Mesenchymal stem cell (in vitro differentiated cells and primary cell): ENCODE measurements around the gene ASF1B.

Experiments
- DNase-seq: peaks from one replicate; pipeline ENCODE4 v3.0.0-alpha.2; 2013
- H2AFZ ChIP-seq: one replicate; pipeline ENCODE4 v1.6.1; 2013; ENCODE audit warnings: low read depth, mild to moderate bottlenecking, control low read depth, inconsistent platforms, low read length, moderate library complexity
- H2AK5ac ChIP-seq: 2 replicates; pipeline ENCODE4 v1.6.1; 2013; ENCODE audit warnings: low read length, moderate library complexity, mild to moderate bottlenecking, inconsistent platforms; ENCODE audit not compliant: severe bottlenecking
- H2BK120ac ChIP-seq: one replicate; pipeline ENCODE4 v1.6.1; 2013; ENCODE audit warnings: low read depth, mild to moderate bottlenecking, inconsistent platforms, low read length, moderate library complexity
- H2BK12ac ChIP-seq, 2 experiments: one replicate each; pipeline ENCODE4 v1.6.1; 2013; ENCODE audit warnings: inconsistent platforms in 2 of 2, low read length in 2 of 2, mild to moderate bottlenecking in 2 of 2, moderate library complexity in 2 of 2, control low read depth in 1 of 2
- H2BK15ac ChIP-seq: one replicate; pipeline ENCODE4 v1.6.1; 2013; ENCODE audit warnings: mild to moderate bottlenecking, low read depth, inconsistent platforms; ENCODE audit not compliant: poor library complexity, severe bottlenecking
- H2BK5ac ChIP-seq: 2 replicates; pipeline ENCODE4 v1.6.1; 2013; ENCODE audit warnings: low read depth, mild to moderate bottlenecking, low read length, control low read depth, inconsistent platforms; ENCODE audit not compliant: poor library complexity, severe bottlenecking
- H3K14ac ChIP-seq, 2 experiments: one replicate each; pipeline ENCODE4 v1.6.1; 2013; ENCODE audit warnings: inconsistent platforms in 2 of 2, low read length in 2 of 2, control low read depth in 1 of 2, mild to moderate bottlenecking in 1 of 2, moderate library complexity in 1 of 2
- H3K18ac ChIP-seq, 2 experiments: one replicate each; pipeline ENCODE4 v1.6.1; 2013; ENCODE audit warnings: inconsistent platforms in 2 of 2, low read length in 2 of 2, control low read depth in 1 of 2, low read depth in 1 of 2, mild to moderate bottlenecking in 1 of 2
- H3K23ac ChIP-seq, 2 experiments: one replicate each; pipeline ENCODE4 v1.6.1; 2013; ENCODE audit warnings: inconsistent platforms in 2 of 2, low read length in 2 of 2, mild to moderate bottlenecking in 2 of 2, moderate library complexity in 2 of 2, control low read depth in 1 of 2
- H3K27ac ChIP-seq: 2 replicates; pipeline ENCODE4 v1.5.1; 2013; ENCODE audit warnings: mild to moderate bottlenecking, moderate library complexity, low read length, control low read depth, inconsistent platforms; ENCODE audit not compliant: poor library complexity, severe bottlenecking
- H3K27me3 ChIP-seq, 2 experiments: 2 replicates each; pipeline versions ENCODE4 v1.6.1 to v1.7.0; 2013; ENCODE audit warnings: low read length in 2 of 2, mild to moderate bottlenecking in 2 of 2, moderate library complexity in 2 of 2, control low read depth in 1 of 2, inconsistent platforms in 1 of 2; ENCODE audit not compliant: control insufficient read depth in 1 of 2, insufficient read depth in 1 of 2
- H3K36me3 ChIP-seq, 2 experiments: 2 replicates each; pipeline versions ENCODE4 v1.6.1 to v1.7.0; 2013; ENCODE audit warnings: low read length in 2 of 2, control low read depth in 1 of 2, inconsistent platforms in 1 of 2, low read depth in 1 of 2, mild to moderate bottlenecking in 1 of 2; ENCODE audit not compliant: insufficient read depth in 2 of 2, control insufficient read depth in 1 of 2
- H3K4ac ChIP-seq, 2 experiments: one replicate each; pipeline ENCODE4 v1.6.1; 2013; ENCODE audit warnings: inconsistent platforms in 2 of 2, low read length in 2 of 2, mild to moderate bottlenecking in 2 of 2, moderate library complexity in 2 of 2, control low read depth in 1 of 2, low read depth in 1 of 2
- H3K4me1 ChIP-seq: 2 replicates; pipeline ENCODE4 v1.6.1; 2013; ENCODE audit warnings: low read depth, low read length, control low read depth; ENCODE audit not compliant: control insufficient read depth, insufficient read depth
- H3K4me2 ChIP-seq: 2 replicates; pipeline ENCODE4 v1.6.1; 2013; ENCODE audit warnings: low read length, mild to moderate bottlenecking, inconsistent platforms; ENCODE audit not compliant: poor library complexity, severe bottlenecking
- H3K4me3 ChIP-seq, 2 experiments: 2 replicates each; pipeline versions ENCODE4 v1.5.1 to v1.7.0; 2013; ENCODE audit warnings: low read length in 2 of 2, mild to moderate bottlenecking in 2 of 2, control low read depth in 1 of 2, low read depth in 1 of 2; ENCODE audit not compliant: insufficient read depth in 1 of 2
- H3K79me1 ChIP-seq: replicated peaks from 2 replicates; pipeline ENCODE4 v1.6.1; 2013; ENCODE audit warnings: mild to moderate bottlenecking, control low read depth, low read length, inconsistent platforms; ENCODE audit not compliant: poor library complexity, severe bottlenecking
- H3K9ac ChIP-seq: 2 replicates; pipeline ENCODE4 v1.7.0; 2013; ENCODE audit warnings: mild to moderate bottlenecking, low read length, moderate library complexity
- H3K9me3 ChIP-seq: 2 replicates; pipeline ENCODE4 v1.7.0; 2013; ENCODE audit warnings: mild to moderate bottlenecking, low read length; ENCODE audit not compliant: control insufficient read depth
- H4K8ac ChIP-seq: one replicate; pipeline ENCODE4 v1.6.1; 2013; ENCODE audit warnings: inconsistent platforms, mild to moderate bottlenecking, low read length, moderate library complexity
- H4K91ac ChIP-seq: one replicate; pipeline ENCODE4 v1.6.1; 2013; ENCODE audit warnings: mild to moderate bottlenecking, low read length, inconsistent platforms
- WGBS: methylation state at CpG from one replicate; pipeline ENCODE4 v1.1.7; 2013; ENCODE audit warnings: mixed read lengths; 5-methylcytosine and 5-hydroxymethylcytosine counted together

ASF1B gene

GRCh38 chr19:14149509-14149994, 13.2 kb upstream of the ASF1B start:
- no peak overlapping the region for H3K27ac ChIP-seq
- WGBS: 78% methylated on average over 14 of the region's 21 CpGs
- H3K23ac ChIP-seq: no peak overlapping the region

GRCh38 chr19:14148751-14149410, 12.5 kb upstream of the ASF1B start:
- no peaks in the 10 kb centered on the region for H3K27me3 ChIP-seq
- H3K4me3 ChIP-seq: peak overlapping the region in 1 of 2 experiments; percentile 65
- H3K18ac ChIP-seq: no peak overlapping the region
- no peak overlapping the region for H4K91ac ChIP-seq
- no peak overlapping the region for H2BK5ac ChIP-seq
- no peak overlapping the region for H3K14ac ChIP-seq
- no peak for DNase-seq
- no peak overlapping the region for H2BK15ac ChIP-seq
- no peak overlapping the region for H3K4ac ChIP-seq
- peaks cover 5 to 36% of the 10 kb centered on the region in 2 experiments for H3K36me3 ChIP-seq
- no peak overlapping the region for H3K4me2 ChIP-seq
- no peak overlapping the region for H2BK12ac ChIP-seq
- no peak overlapping the region for H4K8ac ChIP-seq
- no peak overlapping the region for H3K27ac ChIP-seq
- H3K23ac ChIP-seq: no peak overlapping the region
- peaks cover 29% of the 10 kb centered on the region for H3K79me1 ChIP-seq
- H2AFZ ChIP-seq: no peak overlapping the region
- WGBS: 84% methylated on average over 10 of the region's 13 CpGs
- no peak overlapping the region for H2BK120ac ChIP-seq
- peaks cover 9% of the 10 kb centered on the region for H3K4me1 ChIP-seq
- peak overlapping the region; percentile 27 for H2AK5ac ChIP-seq
- no peaks in the 10 kb centered on the region for H3K9me3 ChIP-seq
- peak overlapping the region; percentile 89 for H3K9ac ChIP-seq

More at GRCh38 chr19:14149509-14149994, 13.2 kb upstream of the ASF1B start:
- peak overlapping the region in 1 of 2 experiments; percentile 65 for H3K4me3 ChIP-seq
- H2BK15ac ChIP-seq: no peak overlapping the region
- peak overlapping the region; percentile 89 for H3K9ac ChIP-seq
- H3K18ac ChIP-seq: no peak overlapping the region
- no peak for DNase-seq
- H3K4ac ChIP-seq: no peak overlapping the region
- no peaks in the 10 kb centered on the region for H3K27me3 ChIP-seq
- H3K4me2 ChIP-seq: no peak overlapping the region
- peaks cover 9% of the 10 kb centered on the region for H3K4me1 ChIP-seq
- H4K91ac ChIP-seq: no peak overlapping the region
- peaks cover 5 to 41% of the 10 kb centered on the region in 2 experiments for H3K36me3 ChIP-seq
- H2BK12ac ChIP-seq: no peak overlapping the region
- no peak overlapping the region for H2AK5ac ChIP-seq
- H2AFZ ChIP-seq: no peak overlapping the region
- H2BK5ac ChIP-seq: no peak overlapping the region
- H4K8ac ChIP-seq: no peak overlapping the region
- no peaks in the 10 kb centered on the region for H3K9me3 ChIP-seq
- no peak overlapping the region for H2BK120ac ChIP-seq
- peaks cover 29% of the 10 kb centered on the region for H3K79me1 ChIP-seq
- H3K14ac ChIP-seq: no peak overlapping the region

- Histone ChIP-seq H3K36me3 (peaks cover 5 to 35% of the 10 kb centered on the region in 2 experiments), H3K14ac (peak overlapping the region in 1 of 2 experiments; percentile 96), H2BK120ac (no peak overlapping the region), H3K79me1 (peaks cover 31% of the 10 kb centered on the region), H3K23ac (no peak overlapping the region), H3K18ac (peak overlapping the region in 1 of 2 experiments; percentile 89), H3K9me3 (no peaks in the 10 kb centered on the region), H2BK15ac (peak overlapping the region; percentile 68), H3K4me1 (peaks cover 9% of the 10 kb centered on the region), H3K4me3 (no peak overlapping the region), H3K4me2 (peak overlapping the region; percentile 35), H3K27me3 (no peaks in the 10 kb centered on the region), H4K8ac (peak overlapping the region; percentile 82), H4K91ac (peak overlapping the region; percentile 6), H2BK12ac (peak overlapping the region in 1 of 2 experiments; percentile 83), H2BK5ac (no peak overlapping the region), H3K4ac (peak overlapping the region in 1 of 2 experiments; percentile 17), H2AK5ac (no peak overlapping the region), H3K9ac (peak overlapping the region; percentile 76), H2AFZ (peak overlapping the region; percentile 58), H3K27ac (no peak overlapping the region)
- 58% methylated on average over 20 of the region's 20 CpGs for WGBS
- DNase-seq: peak; percentile 63
These were observed 11.6 kb upstream of the ASF1B start for GRCh38 chr19:14147797-14148605.

GRCh38 chr19:14146789-14147216, 10.4 kb upstream of the ASF1B start:
- Histone ChIP-seq H2AK5ac (no peak overlapping the region), H3K4ac (peak overlapping the region in 1 of 2 experiments; percentile 24), H2BK12ac (no peak overlapping the region), H3K27me3 (no peaks in the 10 kb centered on the region), H3K4me1 (peaks cover 9% of the 10 kb centered on the region), H3K27ac (no peak overlapping the region), H3K9me3 (no peaks in the 10 kb centered on the region), H2AFZ (no peak overlapping the region), H2BK15ac (no peak overlapping the region), H3K79me1 (peaks cover 36% of the 10 kb centered on the region), H3K4me2 (no peak overlapping the region), H3K36me3 (peaks cover 0 to 25% of the 10 kb centered on the region in 2 experiments), H3K18ac (no peak overlapping the region), H3K14ac (no peak overlapping the region), H2BK120ac (no peak overlapping the region), H4K8ac (no peak overlapping the region), H2BK5ac (no peak overlapping the region), H3K9ac (peak overlapping the region; percentile 62), H4K91ac (no peak overlapping the region), H3K4me3 (no peak overlapping the region), H3K23ac (no peak overlapping the region)
- WGBS: 62% methylated on average over 7 of the region's 7 CpGs
- DNase-seq: peak; percentile 65
